ENCODE results near the gene KDM3A. TPM values are rescaled to one million over a fixed set of nuclear protein-coding genes. Genes with fewer than 3 reads are reported as not detected.
A peak's percentile ranks its signal among the peaks of the same experiment; 100 is the strongest.

The KDM3A gene
- total and polyA plus RNA-seq, 7 donors, result 11.3 to 61.2 (median 33.6) TPM

DNA sequence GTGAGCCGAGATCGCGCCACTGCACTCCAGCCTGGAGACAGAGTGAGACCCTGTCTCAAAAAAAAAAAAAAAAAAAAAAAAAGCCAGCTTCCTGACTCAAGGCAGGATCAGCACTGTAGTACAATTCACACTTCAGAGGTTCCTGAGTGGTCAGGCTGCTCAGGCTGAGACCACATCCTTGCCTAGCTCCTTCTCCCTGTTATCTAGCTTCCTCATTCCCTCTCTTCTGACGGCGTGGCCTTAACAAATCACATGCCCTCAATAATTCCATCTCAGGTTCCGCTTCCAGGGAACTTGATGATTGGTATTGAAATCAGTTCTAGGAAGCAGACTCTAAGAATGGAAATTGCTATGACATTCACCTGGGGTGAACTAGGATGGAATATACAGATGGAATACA, 29.8 kb upstream of the KDM3A start:
- intact Hi-C loops (cut with DNase I), result no loop called here
- Histone ChIP-seq H3K4me3 (no peak overlapping the region), H3K36me3 (no peaks in the 10 kb centered on the region), H3K4me1 (no peaks in the 10 kb centered on the region), H3K9me3 (no peaks in the 10 kb centered on the region), H3K27ac (no peak overlapping the region), H3K27me3 (no peaks in the 10 kb centered on the region)
- DNase-seq, result no peak
- TF ChIP-seq POLR2A (IDR thresholded peaks at IDR 0.05) (no peak), POLR2AphosphoS5 (IDR thresholded peaks at IDR 0.05) (no peak), EP300 (IDR thresholded peaks at IDR 0.05) (no peak)
- TF ChIP-seq, protein P1, sequence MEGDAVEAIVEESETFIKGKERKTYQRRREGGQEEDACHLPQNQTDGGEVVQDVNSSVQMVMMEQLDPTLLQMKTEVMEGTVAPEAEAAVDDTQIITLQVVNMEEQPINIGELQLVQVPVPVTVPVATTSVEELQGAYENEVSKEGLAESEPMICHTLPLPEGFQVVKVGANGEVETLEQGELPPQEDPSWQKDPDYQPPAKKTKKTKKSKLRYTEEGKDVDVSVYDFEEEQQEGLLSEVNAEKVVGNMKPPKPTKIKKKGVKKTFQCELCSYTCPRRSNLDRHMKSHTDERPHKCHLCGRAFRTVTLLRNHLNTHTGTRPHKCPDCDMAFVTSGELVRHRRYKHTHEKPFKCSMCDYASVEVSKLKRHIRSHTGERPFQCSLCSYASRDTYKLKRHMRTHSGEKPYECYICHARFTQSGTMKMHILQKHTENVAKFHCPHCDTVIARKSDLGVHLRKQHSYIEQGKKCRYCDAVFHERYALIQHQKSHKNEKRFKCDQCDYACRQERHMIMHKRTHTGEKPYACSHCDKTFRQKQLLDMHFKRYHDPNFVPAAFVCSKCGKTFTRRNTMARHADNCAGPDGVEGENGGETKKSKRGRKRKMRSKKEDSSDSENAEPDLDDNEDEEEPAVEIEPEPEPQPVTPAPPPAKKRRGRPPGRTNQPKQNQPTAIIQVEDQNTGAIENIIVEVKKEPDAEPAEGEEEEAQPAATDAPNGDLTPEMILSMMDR (IDR thresholded peaks at IDR 0.05), result no peak
- 71 to 86% methylated on average over 6 of the region's 6 CpGs for WGBS, 2 donors

DNA sequence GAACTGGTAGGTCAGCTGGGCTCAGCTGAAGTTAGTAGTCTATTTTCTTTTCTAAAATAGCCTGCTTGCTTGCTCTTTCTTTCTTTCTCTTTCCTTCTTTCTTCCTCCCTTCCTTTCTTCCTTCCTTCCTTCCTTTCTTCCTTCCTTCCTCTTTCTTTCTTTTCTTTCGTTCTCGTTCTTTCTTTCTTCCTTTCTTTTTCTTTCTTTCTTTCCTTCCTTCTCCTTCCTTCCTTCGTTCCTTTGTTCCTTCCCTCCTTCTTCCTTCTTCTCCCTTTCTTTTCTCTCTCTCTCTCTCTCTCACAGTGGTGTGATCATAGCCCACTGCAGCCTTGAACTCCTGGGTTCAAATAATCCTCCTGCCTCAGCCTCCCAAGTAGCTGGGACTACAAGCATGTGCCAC, 29.2 kb upstream of the KDM3A start:
- Histone ChIP-seq H3K36me3 (no peaks in the 10 kb centered on the region), H3K27ac (no peak overlapping the region), H3K4me1 (no peaks in the 10 kb centered on the region), H3K9me3 (no peaks in the 10 kb centered on the region), H3K4me3 (no peak overlapping the region), H3K27me3 (no peaks in the 10 kb centered on the region)
- 73 to 87% methylated on average over 3 of the region's 3 CpGs for WGBS, 2 donors
- DNase-seq, result no peak
- no peak for TF ChIP-seq POLR2A (IDR thresholded peaks at IDR 0.05)
- TF ChIP-seq, protein P1 (IDR thresholded peaks at IDR 0.05), result no peak
- no peak for TF ChIP-seq POLR2AphosphoS5 (IDR thresholded peaks at IDR 0.05)
- no peak for TF ChIP-seq EP300 (IDR thresholded peaks at IDR 0.05)
- intact Hi-C loops (cut with DNase I), result no loop called here

DNA sequence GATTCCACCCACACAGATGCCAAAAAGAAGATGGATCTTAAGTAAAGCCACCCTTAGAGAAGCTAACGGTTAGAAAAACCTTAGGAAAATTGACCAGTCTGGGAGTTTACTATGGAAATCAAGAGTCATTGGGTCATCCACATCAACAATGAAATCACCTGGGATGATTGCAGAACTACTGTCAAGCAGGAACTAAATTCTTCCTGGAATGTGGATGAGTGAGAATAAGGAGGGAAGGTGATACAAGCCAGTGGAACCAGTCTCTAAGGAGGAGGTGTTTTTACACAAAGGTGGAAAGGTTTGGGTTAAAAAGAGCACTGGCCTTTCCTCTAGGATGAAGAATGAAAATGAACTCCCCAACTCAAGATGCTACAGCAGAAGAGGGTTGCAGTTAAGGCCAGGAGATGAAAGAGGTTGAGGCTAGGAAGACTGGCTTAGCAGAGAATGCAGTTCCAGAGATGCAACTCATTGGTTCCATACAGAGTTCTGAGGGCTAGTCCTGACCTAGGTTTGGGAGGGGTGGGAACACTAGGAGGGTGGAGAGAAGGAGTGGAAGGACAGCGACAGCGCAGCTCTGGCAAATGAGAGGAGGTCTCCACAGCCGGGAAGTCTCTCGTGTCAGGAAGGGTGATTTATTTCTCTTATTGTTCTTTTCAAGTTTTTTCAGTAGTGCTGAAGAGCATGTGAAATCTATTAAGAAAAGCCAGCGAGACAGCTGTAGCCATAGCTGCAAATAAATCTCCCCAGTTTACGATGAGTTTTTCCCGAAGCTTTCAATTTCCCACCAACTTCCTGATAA, 27.7 kb upstream of the KDM3A start:
- 42 to 74% methylated on average over 8 of the region's 8 CpGs for WGBS, 2 donors
- no peak for DNase-seq
- intact Hi-C loops (cut with DNase I), result no loop called here
- Histone ChIP-seq H3K4me1 (no peaks in the 10 kb centered on the region), H3K9me3 (no peaks in the 10 kb centered on the region), H3K27me3 (no peaks in the 10 kb centered on the region), H3K4me3 (peak overlapping the region in 1 of 4 donors; percentile 3), H3K36me3 (no peaks in the 10 kb centered on the region), H3K27ac (no peak overlapping the region)
- TF ChIP-seq EP300 (IDR thresholded peaks at IDR 0.05) (no peak), POLR2A (IDR thresholded peaks at IDR 0.05) (no peak), POLR2AphosphoS5 (IDR thresholded peaks at IDR 0.05) (no peak)
- TF ChIP-seq, protein P1 (IDR thresholded peaks at IDR 0.05), result no peak

DNA sequence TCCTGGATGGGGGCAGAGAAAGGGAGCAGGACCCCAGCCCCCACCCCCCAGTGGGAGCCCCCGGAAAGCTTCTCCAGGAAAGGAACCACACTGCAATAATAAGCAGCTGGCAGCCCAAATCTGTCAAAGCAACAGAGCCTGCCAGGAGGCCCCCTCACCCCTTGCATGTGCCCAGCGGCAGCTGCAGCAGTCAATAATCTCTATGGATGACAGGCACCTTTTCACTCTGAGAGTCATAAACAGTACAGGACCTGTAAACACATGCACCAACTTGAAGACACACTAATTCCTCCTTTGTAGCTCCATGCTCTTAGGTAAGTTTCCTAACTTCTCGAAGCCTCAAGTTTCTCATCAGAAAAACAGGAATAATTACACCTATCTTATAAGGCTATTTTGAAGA, 26.2 kb upstream of the KDM3A start:
- no peak overlapping the region for H3K4me3 ChIP-seq
- H3K27ac ChIP-seq, result no peak overlapping the region
- H3K36me3 ChIP-seq, result no peaks in the 10 kb centered on the region
- 41 to 42% methylated on average over 3 of the region's 3 CpGs for WGBS, 2 donors
- H3K4me1 ChIP-seq, result no peaks in the 10 kb centered on the region
- DNase-seq, result no peak
- no peaks in the 10 kb centered on the region for H3K27me3 ChIP-seq
- H3K9me3 ChIP-seq, result no peaks in the 10 kb centered on the region
- TF ChIP-seq POLR2A (IDR thresholded peaks at IDR 0.05), result no peak
- TF ChIP-seq, protein P1 (IDR thresholded peaks at IDR 0.05), result no peak
- TF ChIP-seq POLR2AphosphoS5 (IDR thresholded peaks at IDR 0.05), result no peak
- no peak for TF ChIP-seq EP300 (IDR thresholded peaks at IDR 0.05)
- intact Hi-C loops (cut with DNase I), result no loop called here

Measured in sigmoid colon (tissue), 7 donors.